Liver (tissue), 9 donors: Measurements from ENCODE around the gene GDPD5. TPM values are rescaled to one million over a fixed set of nuclear protein-coding genes. Genes with fewer than 3 reads are reported as not detected.

Source experiments
- DNase-seq: peaks from one replicate; pipeline ENCODE4 v3.0.0-alpha.2; 2017; ENCODE audit warnings: low spot score
- H3K27ac ChIP-seq, 2 donors: one replicate each; pipeline ENCODE4 v1.7.0; 2013; ENCODE audit warnings: inconsistent platforms in 2 of 2, low read length in 2 of 2, control low read depth in 1 of 2, low read depth in 1 of 2, mild to moderate bottlenecking in 1 of 2
- H3K27me3 ChIP-seq, 4 donors: one replicate each; pipeline versions ENCODE4 v1.6.1 to v1.7.0; 2013; ENCODE audit warnings: low read length in 3 of 4, inconsistent platforms in 1 of 4, mild to moderate bottlenecking in 1 of 4, moderate library complexity in 1 of 4; ENCODE audit not compliant: control insufficient read depth in 4 of 4, insufficient read depth in 4 of 4
- H3K36me3 ChIP-seq, 4 donors: one replicate each; pipeline versions ENCODE4 v1.6.1 to v1.7.0; 2013; ENCODE audit warnings: low read length in 3 of 4, mild to moderate bottlenecking in 3 of 4, low read depth in 1 of 4, moderate library complexity in 1 of 4; ENCODE audit not compliant: control insufficient read depth in 4 of 4, insufficient read depth in 3 of 4
- H3K4me1 ChIP-seq, 4 donors: one replicate each; pipeline versions ENCODE4 v1.6.1 to v1.7.0; 2013; ENCODE audit warnings: low read length in 3 of 4, mild to moderate bottlenecking in 3 of 4, moderate library complexity in 1 of 4; ENCODE audit not compliant: control insufficient read depth in 4 of 4, insufficient read depth in 4 of 4
- H3K4me3 ChIP-seq, 3 donors: one replicate each; pipeline versions ENCODE4 v1.6.1 to v1.7.0; 2013; ENCODE audit warnings: low read length in 3 of 3, control low read depth in 1 of 3, low read depth in 1 of 3, mild to moderate bottlenecking in 1 of 3
- H3K9ac ChIP-seq, 2 donors: one replicate each; pipeline ENCODE4 v1.7.0; 2013; ENCODE audit warnings: low read length in 2 of 2, mild to moderate bottlenecking in 2 of 2, moderate library complexity in 2 of 2, control low read depth in 1 of 2, low read depth in 1 of 2
- H3K9me3 ChIP-seq, 4 donors: one replicate each; pipeline versions ENCODE4 v1.6.1 to v1.7.0; 2013; ENCODE audit warnings: low read length in 3 of 4; ENCODE audit not compliant: control insufficient read depth in 4 of 4
- ATF3 ChIP-seq: IDR thresholded peaks from 2 replicates; pipeline ENCODE4 v1.6.1; 2016; ENCODE audit warnings: antibody characterized with exemption
- EGR1 ChIP-seq, 2 donors: IDR thresholded peaks; 2 replicates each; pipeline ENCODE4 v1.6.1; 2016 to 2018; ENCODE audit warnings: antibody characterized with exemption in 2 of 2, low read depth in 2 of 2
- FOXA1 ChIP-seq: IDR thresholded peaks from 2 replicates; pipeline ENCODE4 v1.6.1; 2016; ENCODE audit warnings: antibody characterized with exemption
- FOXA2 ChIP-seq: IDR thresholded peaks from 2 replicates; pipeline ENCODE4 v1.6.1; 2016; ENCODE audit warnings: antibody characterized with exemption
- GABPA ChIP-seq, 2 donors: IDR thresholded peaks in 1 of 2; conservative IDR thresholded peaks in 1 of 2; 2 replicates each; pipeline ENCODE4 v1.6.1; 2016; ENCODE audit warnings: antibody characterized with exemption in 2 of 2, mild to moderate bottlenecking in 1 of 2, moderate library complexity in 1 of 2
- HNF4A ChIP-seq, 2 donors: conservative IDR thresholded peaks; 2 replicates each; pipeline ENCODE4 v1.6.1; 2016; ENCODE audit warnings: antibody characterized with exemption in 2 of 2, mild to moderate bottlenecking in 2 of 2
- HNF4G ChIP-seq: IDR thresholded peaks from 2 replicates; pipeline ENCODE4 v1.6.1; 2016; ENCODE audit warnings: antibody characterized with exemption
- JUND ChIP-seq, 2 donors: IDR thresholded peaks; 2 replicates each; pipeline ENCODE4 v1.6.1; 2016; ENCODE audit warnings: antibody characterized with exemption in 2 of 2
- MAX ChIP-seq: IDR thresholded peaks from 2 replicates; pipeline ENCODE4 v1.6.1; 2016; ENCODE audit warnings: antibody characterized with exemption
- RAD21 ChIP-seq, 2 donors: IDR thresholded peaks; 2 replicates each; pipeline ENCODE4 v1.6.1; 2016; ENCODE audit warnings: antibody characterized with exemption in 2 of 2, mild to moderate bottlenecking in 2 of 2
- REST ChIP-seq: IDR thresholded peaks from 2 replicates; pipeline ENCODE4 v1.6.1; 2016; ENCODE audit warnings: antibody characterized with exemption, mild to moderate bottlenecking
- RXRA ChIP-seq, 2 donors: IDR thresholded peaks; 2 replicates each; pipeline ENCODE4 v1.6.1; 2017 to 2018; ENCODE audit warnings: antibody characterized with exemption in 2 of 2, mild to moderate bottlenecking in 1 of 2
- SP1 ChIP-seq: IDR thresholded peaks from 2 replicates; pipeline ENCODE4 v1.6.1; 2018; ENCODE audit warnings: antibody characterized with exemption, mild to moderate bottlenecking
- TAF1 ChIP-seq: conservative IDR thresholded peaks from 2 replicates; pipeline ENCODE4 v1.6.1; 2016; ENCODE audit warnings: antibody characterized with exemption, mild to moderate bottlenecking
- ZBTB33 ChIP-seq: IDR thresholded peaks from 2 replicates; pipeline ENCODE4 v1.6.1; 2016; ENCODE audit warnings: antibody characterized with exemption
- WGBS: extraction: QIAGEN DNeasy Blood & Tissue Kit; methylation state at CpG from one replicate; pipeline ENCODE4 v1.1.7; 2013; 5-methylcytosine and 5-hydroxymethylcytosine counted together
- polyA plus RNA-seq, 2 donors: library from polyadenylated mRNA; stranded (reverse) in 1 of 2; unstranded in 1 of 2; fragments of 200-250 nt in 1 of 2; fragments of >200 nt in 1 of 2; fragmentation: Nextera tagmentation in 1 of 2; extraction: Ambion mirVana in 1 of 2; gene quantifications; one replicate each; pipeline versions ENCODE4 v1.2.1 to v1.2.3, GENCODE V29; 2013 to 2015
- total RNA-seq, 2 donors: library from RNA; depleted of rRNA; stranded (reverse); fragments of >200 nt; gene quantifications; one replicate each; pipeline ENCODE4 v1.2.3, GENCODE V29; 2014
- donor health status: healthy.
- donor health status: healthy.
- donor health status: healthy.
- donor health status: healthy.
- donor health status: healthy.

Gene GDPD5
- total and polyA plus RNA-seq, 4 donors = 3.0 to 22.8 (median 4.2) TPM

- Histone ChIP-seq H3K27ac (no peak overlapping the region), H3K4me1 (no peaks in the 10 kb centered on the region), H3K27me3 (no peaks in the 10 kb centered on the region), H3K9ac (no peak overlapping the region), H3K9me3 (no peaks in the 10 kb centered on the region), H3K4me3 (no peak overlapping the region), H3K36me3 (no peaks in the 10 kb centered on the region)
- TF ChIP-seq RAD21 (IDR thresholded peaks at IDR 0.05) (no peak), FOXA2 (no peak), HNF4G (no peak), JUND (IDR thresholded peaks at IDR 0.05) (no peak), ZBTB33 (no peak)
- peak; percentile 86 for DNase-seq
- 62% methylated on average over 15 of the region's 15 CpGs for WGBS
Measured at GRCh38 chr11:75534259-75535069, 8.7 kb upstream of the GDPD5 start.

- WGBS = 77% methylated on average over 1 of the region's 1 CpG
- DNase-seq = no peak
- TF ChIP-seq SP1 (no peak), GABPA (IDR thresholded peaks at IDR 0.05 in 1 of 2, conservative IDR thresholded peaks at IDR 0.05 in 1 of 2) (no peak), ATF3 (no peak), RAD21 (IDR thresholded peaks at IDR 0.05) (no peak), FOXA2 (no peak), REST (no peak), HNF4A (conservative IDR thresholded peaks at IDR 0.05) (no peak), MAX (no peak), RXRA (IDR thresholded peaks at IDR 0.05) (no peak), FOXA1 (no peak), JUND (IDR thresholded peaks at IDR 0.05) (no peak), HNF4G (no peak), EGR1 (IDR thresholded peaks at IDR 0.05; ENCODE audit: low read depth in 2 of 2) (no peak), TAF1 (no peak)
Measured at GRCh38 chr11:75533896-75534258, 8.1 kb upstream of the GDPD5 start.

More at GRCh38 chr11:75533896-75534258, 8.1 kb upstream of the GDPD5 start:
- Histone ChIP-seq H3K27me3 (no peaks in the 10 kb centered on the region), H3K9ac (no peak overlapping the region), H3K36me3 (no peaks in the 10 kb centered on the region), H3K4me3 (no peak overlapping the region), H3K27ac (no peak overlapping the region), H3K4me1 (no peaks in the 10 kb centered on the region), H3K9me3 (no peaks in the 10 kb centered on the region)
